ENCODE data around the gene CAMK1D. TPM values are rescaled to one million over a fixed set of nuclear protein-coding genes. Genes with fewer than 3 reads are reported as not detected.

CAMK1D gene
- polyA plus RNA-seq, 1 of the 3 experiments (the other 2 are of a cell fraction): 4.1 TPM

DNA sequence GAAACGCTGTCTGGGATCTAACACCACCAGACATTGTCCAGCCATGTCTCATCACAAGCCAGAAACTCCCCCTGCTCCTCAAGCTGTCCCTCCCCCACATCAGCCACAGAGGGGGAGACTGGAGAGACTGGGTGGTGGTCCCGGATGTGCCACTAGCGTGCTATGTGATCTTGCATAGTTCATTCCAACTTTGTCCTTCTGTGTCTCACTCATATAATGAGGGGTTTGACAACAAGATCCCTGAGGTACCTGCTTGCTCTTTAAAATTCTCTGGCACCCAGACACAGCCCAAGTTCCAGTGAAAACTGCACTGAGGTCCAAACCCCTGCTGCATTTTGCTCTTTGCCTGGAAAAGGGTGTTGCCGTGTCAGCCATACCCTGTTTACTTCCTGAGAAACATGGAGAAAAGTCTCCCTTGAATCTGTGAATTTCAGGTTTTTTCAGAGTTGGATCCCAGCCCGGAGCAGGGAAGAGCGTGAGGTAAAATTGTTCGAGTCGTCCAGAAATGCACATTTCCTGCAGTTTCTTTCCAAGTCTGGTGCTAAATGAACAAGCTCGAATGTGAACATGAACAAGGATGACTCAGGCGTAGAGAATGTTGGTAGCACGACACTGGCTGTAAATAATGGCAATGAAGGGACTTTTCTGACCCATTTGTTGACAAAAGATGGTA is 495.6 kb downstream of the CAMK1D start:
- no peaks in the 10 kb centered on the region for H3K9me2 ChIP-seq
- POLR2A ChIA-PET: no interaction called here
- H3K4me1 ChIP-seq (ENCODE audit: control insufficient read depth in 1 of 2, insufficient read depth in 2 of 2, low read depth in 1 of 2, low read length in 1 of 2): peaks cover 0 to 29% of the 10 kb centered on the region in 2 experiments; a peak in 1 of 4 replicates
- CTCF ChIA-PET: interaction anchor here (1.1 kb wide), 1 partner anchor 63 kb away, joined by 4 read pairs; no protein-coding TSS in a partner anchor
- no peaks in the 10 kb centered on the region for H3K9me3 ChIP-seq
- peak overlapping the region; percentile 75 for H3K4me2 ChIP-seq
- no peaks in the 10 kb centered on the region for H3F3A ChIP-seq (replicated peaks; ENCODE audit: insufficient read depth)
- H3K27ac ChIP-seq (ENCODE audit: low read depth in 2 of 2, low read length in 1 of 2): peak overlapping the region; percentile 58 to 84
- peak overlapping the region; percentile 48; the same call in 1 of the 2 replicates for H3K9ac ChIP-seq
- no peaks in the 10 kb centered on the region for H3K79me2 ChIP-seq (ENCODE audit: insufficient read depth)
- H4K20me1 ChIP-seq (ENCODE audit: insufficient read depth): no peaks in the 10 kb centered on the region
- H3K36me3 ChIP-seq (replicated peaks in 1 of 2; ENCODE audit: control insufficient read depth in 1 of 2, insufficient read depth in 2 of 2, low read length in 1 of 2): no peaks in the 10 kb centered on the region
- 11% methylated on average over 9 of the region's 11 CpGs for WGBS (ENCODE audit: low lambda C conversion rate)
- peak overlapping the region; percentile 15 to 26; a peak in 3 of 4 replicates for H3K4me3 ChIP-seq (ENCODE audit: low read depth in 2 of 2, low read length in 1 of 2)
- H2AFZ ChIP-seq (ENCODE audit: low read depth): peak overlapping the region; percentile 77
- peak; percentile 11 for DNase-seq
- no peaks in the 10 kb centered on the region for H3K27me3 ChIP-seq (ENCODE audit: insufficient read depth)
- TF ChIP-seq TCF12 (IDR thresholded peaks at IDR 0.05) (peak; percentile 25; the same call in 1 of the 2 replicates), FOXM1 (IDR thresholded peaks at IDR 0.05; ENCODE audit: low read depth) (no peak), TAF1 (IDR thresholded peaks at IDR 0.05; ENCODE audit: borderline replicate concordance, low read depth, low read length) (no peak), YY1 (IDR thresholded peaks at IDR 0.05; ENCODE audit: low read depth) (no peak), FOSL2 (IDR thresholded peaks at IDR 0.05; ENCODE audit: borderline replicate concordance, low read depth) (peak; percentile 75; the same call in 1 of the 2 replicates), CHD2 (IDR thresholded peaks at IDR 0.05; ENCODE audit: low read length, partially characterized antibody) (no peak), NFIC (IDR thresholded peaks at IDR 0.05; ENCODE audit: borderline replicate concordance) (peak; percentile 77), GABPA (IDR thresholded peaks at IDR 0.05; ENCODE audit: low read depth) (no peak), POLR2AphosphoS5 (IDR thresholded peaks at IDR 0.05; ENCODE audit: low read depth, low read length) (no peak; the same call in 1 of the 2 replicates), TEAD4 (IDR thresholded peaks at IDR 0.05; ENCODE audit: borderline replicate concordance, insufficient read depth) (0 out of 2 replicates have a peak, but pooled peaks have one; percentile 40), EZH2phosphoT487 (IDR thresholded peaks at IDR 0.05; ENCODE audit: borderline replicate concordance, low read depth) (no peak), JUND (IDR thresholded peaks at IDR 0.05) (peak; percentile 80), SMC3 (IDR thresholded peaks at IDR 0.05; ENCODE audit: low read depth, low read length) (no peak)
- TF ChIP-seq, protein P1, sequence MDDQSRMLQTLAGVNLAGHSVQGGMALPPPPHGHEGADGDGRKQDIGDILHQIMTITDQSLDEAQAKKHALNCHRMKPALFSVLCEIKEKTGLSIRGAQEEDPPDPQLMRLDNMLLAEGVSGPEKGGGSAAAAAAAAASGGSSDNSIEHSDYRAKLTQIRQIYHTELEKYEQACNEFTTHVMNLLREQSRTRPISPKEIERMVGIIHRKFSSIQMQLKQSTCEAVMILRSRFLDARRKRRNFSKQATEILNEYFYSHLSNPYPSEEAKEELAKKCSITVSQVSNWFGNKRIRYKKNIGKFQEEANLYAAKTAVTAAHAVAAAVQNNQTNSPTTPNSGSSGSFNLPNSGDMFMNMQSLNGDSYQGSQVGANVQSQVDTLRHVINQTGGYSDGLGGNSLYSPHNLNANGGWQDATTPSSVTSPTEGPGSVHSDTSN (IDR thresholded peaks at IDR 0.05): peak; percentile 72
- TF ChIP-seq, protein P2, sequence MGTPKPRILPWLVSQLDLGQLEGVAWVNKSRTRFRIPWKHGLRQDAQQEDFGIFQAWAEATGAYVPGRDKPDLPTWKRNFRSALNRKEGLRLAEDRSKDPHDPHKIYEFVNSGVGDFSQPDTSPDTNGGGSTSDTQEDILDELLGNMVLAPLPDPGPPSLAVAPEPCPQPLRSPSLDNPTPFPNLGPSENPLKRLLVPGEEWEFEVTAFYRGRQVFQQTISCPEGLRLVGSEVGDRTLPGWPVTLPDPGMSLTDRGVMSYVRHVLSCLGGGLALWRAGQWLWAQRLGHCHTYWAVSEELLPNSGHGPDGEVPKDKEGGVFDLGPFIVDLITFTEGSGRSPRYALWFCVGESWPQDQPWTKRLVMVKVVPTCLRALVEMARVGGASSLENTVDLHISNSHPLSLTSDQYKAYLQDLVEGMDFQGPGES (IDR thresholded peaks at IDR 0.05; ENCODE audit: low read depth, low read length): no peak

DNA sequence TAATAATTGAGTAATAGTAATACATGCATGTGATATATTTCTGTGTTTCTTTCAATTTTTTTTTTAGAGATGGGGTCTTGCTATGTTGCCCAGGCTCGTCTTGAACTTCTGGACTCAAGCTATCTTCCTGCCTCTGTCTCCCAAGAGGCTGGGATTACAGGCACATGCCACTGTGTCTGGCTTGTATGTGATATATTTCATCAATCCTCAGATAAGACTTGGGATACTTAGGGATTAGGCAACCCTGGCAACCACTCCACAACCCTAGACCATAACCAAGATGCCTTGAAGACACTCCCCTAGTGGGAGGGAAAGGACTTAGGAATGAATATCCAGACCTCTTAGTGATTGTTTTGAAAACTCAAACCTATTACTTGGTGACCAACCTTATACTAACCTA is 497.4 kb downstream of the CAMK1D start:
- Histone ChIP-seq H2AFZ (ENCODE audit: low read depth) (no peak overlapping the region), H3K4me1 (ENCODE audit: control insufficient read depth in 1 of 2, insufficient read depth in 2 of 2, low read depth in 1 of 2, low read length in 1 of 2) (peaks cover 0 to 21% of the 10 kb centered on the region in 2 experiments; a peak in 1 of 4 replicates), H3K27ac (ENCODE audit: low read depth in 2 of 2, low read length in 1 of 2) (no peak overlapping the region), H3F3A (replicated peaks; ENCODE audit: insufficient read depth) (no peaks in the 10 kb centered on the region), H3K9me3 (no peaks in the 10 kb centered on the region), H3K9ac (no peak overlapping the region), H3K9me2 (no peaks in the 10 kb centered on the region), H3K36me3 (replicated peaks in 1 of 2; ENCODE audit: control insufficient read depth in 1 of 2, insufficient read depth in 2 of 2, low read length in 1 of 2) (no peaks in the 10 kb centered on the region), H4K20me1 (ENCODE audit: insufficient read depth) (no peaks in the 10 kb centered on the region), H3K27me3 (ENCODE audit: insufficient read depth) (no peaks in the 10 kb centered on the region), H3K79me2 (ENCODE audit: insufficient read depth) (no peaks in the 10 kb centered on the region), H3K4me3 (ENCODE audit: low read depth in 2 of 2, low read length in 1 of 2) (no peak overlapping the region), H3K4me2 (no peak overlapping the region)
- DNase-seq: no peak
- ChIA-PET CTCF (interaction anchor here (0.8 to 1.3 kb wide), 2 partner anchors 10 to 190 kb away, joined by 3 to 5 read pairs; no protein-coding TSS in a partner anchor), POLR2A (no interaction called here)
- WGBS (ENCODE audit: low lambda C conversion rate): 65% methylated on average over 1 of the region's 1 CpG
- TF ChIP-seq EP300 (IDR thresholded peaks at IDR 0.05; ENCODE audit: borderline replicate concordance in 1 of 2, low read depth in 1 of 2, low read length in 1 of 2) (no peak), RAD21 (IDR thresholded peaks at IDR 0.05; ENCODE audit: low read length) (no peak)
- TF ChIP-seq, protein P3, sequence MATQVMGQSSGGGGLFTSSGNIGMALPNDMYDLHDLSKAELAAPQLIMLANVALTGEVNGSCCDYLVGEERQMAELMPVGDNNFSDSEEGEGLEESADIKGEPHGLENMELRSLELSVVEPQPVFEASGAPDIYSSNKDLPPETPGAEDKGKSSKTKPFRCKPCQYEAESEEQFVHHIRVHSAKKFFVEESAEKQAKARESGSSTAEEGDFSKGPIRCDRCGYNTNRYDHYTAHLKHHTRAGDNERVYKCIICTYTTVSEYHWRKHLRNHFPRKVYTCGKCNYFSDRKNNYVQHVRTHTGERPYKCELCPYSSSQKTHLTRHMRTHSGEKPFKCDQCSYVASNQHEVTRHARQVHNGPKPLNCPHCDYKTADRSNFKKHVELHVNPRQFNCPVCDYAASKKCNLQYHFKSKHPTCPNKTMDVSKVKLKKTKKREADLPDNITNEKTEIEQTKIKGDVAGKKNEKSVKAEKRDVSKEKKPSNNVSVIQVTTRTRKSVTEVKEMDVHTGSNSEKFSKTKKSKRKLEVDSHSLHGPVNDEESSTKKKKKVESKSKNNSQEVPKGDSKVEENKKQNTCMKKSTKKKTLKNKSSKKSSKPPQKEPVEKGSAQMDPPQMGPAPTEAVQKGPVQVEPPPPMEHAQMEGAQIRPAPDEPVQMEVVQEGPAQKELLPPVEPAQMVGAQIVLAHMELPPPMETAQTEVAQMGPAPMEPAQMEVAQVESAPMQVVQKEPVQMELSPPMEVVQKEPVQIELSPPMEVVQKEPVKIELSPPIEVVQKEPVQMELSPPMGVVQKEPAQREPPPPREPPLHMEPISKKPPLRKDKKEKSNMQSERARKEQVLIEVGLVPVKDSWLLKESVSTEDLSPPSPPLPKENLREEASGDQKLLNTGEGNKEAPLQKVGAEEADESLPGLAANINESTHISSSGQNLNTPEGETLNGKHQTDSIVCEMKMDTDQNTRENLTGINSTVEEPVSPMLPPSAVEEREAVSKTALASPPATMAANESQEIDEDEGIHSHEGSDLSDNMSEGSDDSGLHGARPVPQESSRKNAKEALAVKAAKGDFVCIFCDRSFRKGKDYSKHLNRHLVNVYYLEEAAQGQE (IDR thresholded peaks at IDR 0.05; ENCODE audit: low read depth, low read length): no peak
- TF ChIP-seq, protein P4, sequence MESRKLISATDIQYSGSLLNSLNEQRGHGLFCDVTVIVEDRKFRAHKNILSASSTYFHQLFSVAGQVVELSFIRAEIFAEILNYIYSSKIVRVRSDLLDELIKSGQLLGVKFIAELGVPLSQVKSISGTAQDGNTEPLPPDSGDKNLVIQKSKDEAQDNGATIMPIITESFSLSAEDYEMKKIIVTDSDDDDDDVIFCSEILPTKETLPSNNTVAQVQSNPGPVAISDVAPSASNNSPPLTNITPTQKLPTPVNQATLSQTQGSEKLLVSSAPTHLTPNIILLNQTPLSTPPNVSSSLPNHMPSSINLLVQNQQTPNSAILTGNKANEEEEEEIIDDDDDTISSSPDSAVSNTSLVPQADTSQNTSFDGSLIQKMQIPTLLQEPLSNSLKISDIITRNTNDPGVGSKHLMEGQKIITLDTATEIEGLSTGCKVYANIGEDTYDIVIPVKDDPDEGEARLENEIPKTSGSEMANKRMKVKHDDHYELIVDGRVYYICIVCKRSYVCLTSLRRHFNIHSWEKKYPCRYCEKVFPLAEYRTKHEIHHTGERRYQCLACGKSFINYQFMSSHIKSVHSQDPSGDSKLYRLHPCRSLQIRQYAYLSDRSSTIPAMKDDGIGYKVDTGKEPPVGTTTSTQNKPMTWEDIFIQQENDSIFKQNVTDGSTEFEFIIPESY (IDR thresholded peaks at IDR 0.05; ENCODE audit: borderline replicate concordance, low read depth): no peak

All from SK-N-SH (cell line).